Tibial nerve (tissue), 4 donors: ENCODE results near the gene LTBP3.

ENCODE experiments used
- EP300 ChIP-seq, 2 donors: sonication (generic); formaldehyde crosslinking; IDR thresholded peaks; one replicate each; pipeline ENCODE4 v1.6.1; 2017; ENCODE audit warnings: antibody characterized with exemption in 2 of 2, mild to moderate bottlenecking in 1 of 2
- POLR2A ChIP-seq, 2 donors: fragments of 450-650 bp; IDR thresholded peaks; one replicate each; pipeline ENCODE4 v1.6.1; 2017; ENCODE audit warnings: antibody characterized with exemption in 2 of 2, mild to moderate bottlenecking in 2 of 2, moderate library complexity in 2 of 2
- TF ChIP-seq, protein P1 (sequence below), 5 experiments: fragments of 200-600 bp in 3 of 5; fragments of 450-650 bp in 2 of 5; sonication (generic) in 3 of 5; IDR thresholded peaks; one replicate each; pipeline ENCODE4 v1.5.1; 2016 to 2019; ENCODE audit warnings: antibody characterized with exemption in 5 of 5, mild to moderate bottlenecking in 3 of 5, moderate library complexity in 2 of 5

DNA sequence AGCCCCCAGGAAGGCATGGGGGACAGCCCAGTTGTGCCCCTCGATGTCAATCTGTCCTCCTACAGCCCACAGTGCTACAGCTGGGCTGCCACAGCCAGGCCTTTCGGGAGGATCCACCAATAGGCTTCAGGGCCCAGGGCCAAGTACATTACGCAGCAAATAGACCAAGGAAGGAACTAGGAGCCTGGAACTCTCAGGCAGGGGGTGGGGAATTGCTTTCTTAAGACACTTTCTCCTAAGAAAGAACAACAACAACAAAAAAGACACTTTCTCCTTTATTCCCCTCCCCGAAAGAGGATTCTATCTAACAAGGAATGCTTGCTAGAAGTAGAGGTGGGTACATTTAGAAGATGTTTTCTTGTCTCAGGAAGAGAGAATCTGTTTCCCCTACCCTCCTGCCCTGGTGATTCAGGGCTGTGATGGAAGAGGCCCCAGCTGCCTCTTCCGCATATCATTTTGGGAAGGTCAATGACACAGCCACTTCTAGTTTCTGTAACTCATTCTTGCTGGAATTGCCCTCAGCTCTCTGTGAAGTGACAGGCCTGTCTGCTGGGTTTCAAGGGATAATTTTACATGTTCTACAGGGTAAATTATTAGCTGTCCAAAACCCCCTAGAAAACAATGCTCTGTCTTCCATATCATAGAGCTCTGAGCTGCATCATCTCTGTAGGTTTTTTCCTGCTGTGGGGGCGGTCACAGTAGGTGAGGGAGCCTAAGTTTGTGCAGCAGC lies 65.4 kb downstream of the LTBP3 start:
- TF ChIP-seq, protein P1, sequence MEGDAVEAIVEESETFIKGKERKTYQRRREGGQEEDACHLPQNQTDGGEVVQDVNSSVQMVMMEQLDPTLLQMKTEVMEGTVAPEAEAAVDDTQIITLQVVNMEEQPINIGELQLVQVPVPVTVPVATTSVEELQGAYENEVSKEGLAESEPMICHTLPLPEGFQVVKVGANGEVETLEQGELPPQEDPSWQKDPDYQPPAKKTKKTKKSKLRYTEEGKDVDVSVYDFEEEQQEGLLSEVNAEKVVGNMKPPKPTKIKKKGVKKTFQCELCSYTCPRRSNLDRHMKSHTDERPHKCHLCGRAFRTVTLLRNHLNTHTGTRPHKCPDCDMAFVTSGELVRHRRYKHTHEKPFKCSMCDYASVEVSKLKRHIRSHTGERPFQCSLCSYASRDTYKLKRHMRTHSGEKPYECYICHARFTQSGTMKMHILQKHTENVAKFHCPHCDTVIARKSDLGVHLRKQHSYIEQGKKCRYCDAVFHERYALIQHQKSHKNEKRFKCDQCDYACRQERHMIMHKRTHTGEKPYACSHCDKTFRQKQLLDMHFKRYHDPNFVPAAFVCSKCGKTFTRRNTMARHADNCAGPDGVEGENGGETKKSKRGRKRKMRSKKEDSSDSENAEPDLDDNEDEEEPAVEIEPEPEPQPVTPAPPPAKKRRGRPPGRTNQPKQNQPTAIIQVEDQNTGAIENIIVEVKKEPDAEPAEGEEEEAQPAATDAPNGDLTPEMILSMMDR (IDR thresholded peaks at IDR 0.05) = no peak
- TF ChIP-seq POLR2A (IDR thresholded peaks at IDR 0.05) = peak; percentile 30 to 57
- peak; percentile 73 to 84 for TF ChIP-seq EP300 (IDR thresholded peaks at IDR 0.05)
